HCT116 (cell line): ENCODE data around the gene COL28A1. TPM values are rescaled to one million over a fixed set of nuclear protein-coding genes. Genes with fewer than 3 reads are reported as not detected.

Experiments used
- ATAC-seq: fragments of 200-7000 bp; cut with Tn5 transposase; 2 replicates; pipeline ENCODE4 v1.9.1; 2020; ENCODE audit warnings: mild to moderate bottlenecking, moderate library complexity
- BruUV-seq: library from RNA; stranded (reverse); fragments of 400-500 nt; replicated peaks from 2 replicates; lab custom pipeline; 2021; lab: Mats Ljungman, UMichigan
- CTCF ChIA-PET: fragments of 300-600 bp; sonication (Branson Sonifier 250); formaldehyde crosslinking; loops from one replicate; lab custom pipeline; 2021; ENCODE audit warnings: antibody characterized with exemption; lab: Charles Lee
- POLR2A ChIA-PET: fragments of 300-600, 350-600 bp; sonication (Branson Sonifier 250); formaldehyde crosslinking; loops from one replicate; lab custom pipeline; 2021; ENCODE audit warnings: antibody characterized with exemption; lab: Charles Lee
- RAD21 ChIA-PET, 2 experiments: fragments of 300-600 bp; sonication (Branson Sonifier 250); formaldehyde crosslinking; loops; one replicate each; lab custom pipeline; 2023; ENCODE audit warnings: low total read pairs in 2 of 2; ENCODE audit not compliant: uncharacterized antibody in 2 of 2, unreplicated experiment in 2 of 2, low non-redundant PET in 1 of 2; lab: Charles Lee
- DNase-seq: peaks from one replicate; pipeline ENCODE4 v3.0.0-alpha.2; 2010; ENCODE audit warnings: low read depth, low spot score
- H2AFZ ChIP-seq: fragments of 200-600 bp; shearing (Covaris generic), sonication (generic); 2 replicates; pipeline ENCODE4 v1.6.1; 2017; ENCODE audit warnings: low read depth, mixed run types, mixed read lengths, antibody characterized with exemption, low read length; ENCODE audit not compliant: poor library complexity, severe bottlenecking
- H3K27ac ChIP-seq: 2 replicates; pipeline ENCODE4 v1.5.1; 2012; ENCODE audit warnings: low read depth, low read length
- H3K27me3 ChIP-seq: fragments of 200-600 bp; sonication (generic); 2 replicates; pipeline ENCODE4 v1.6.1; 2016; ENCODE audit warnings: mixed run types, low read length, mixed read lengths; ENCODE audit not compliant: insufficient read depth
- H3K36me3 ChIP-seq, 2 experiments: fragments of 200-500 bp in 1 of 2; fragments of 200-600 bp in 1 of 2; sonication (Bioruptor generic) in 1 of 2; sonication (generic) in 1 of 2; 2 replicates each; pipeline versions ENCODE4 v1.5.1 to v1.6.1; 2014 to 2016; ENCODE audit warnings: low read length in 2 of 2, inconsistent platforms in 1 of 2, mixed read lengths in 1 of 2, mixed run types in 1 of 2; ENCODE audit not compliant: insufficient read depth in 2 of 2, control insufficient read depth in 1 of 2
- H3K4me1 ChIP-seq, 2 experiments: fragments of 200-600 bp in 1 of 2; sonication (generic) in 1 of 2; 2 replicates each; pipeline versions ENCODE4 v1.5.1 to v1.6.1; 2012 to 2017; ENCODE audit warnings: low read length in 2 of 2, inconsistent platforms in 1 of 2, mild to moderate bottlenecking in 1 of 2, mixed read lengths in 1 of 2, mixed run types in 1 of 2, moderate library complexity in 1 of 2; ENCODE audit not compliant: insufficient read depth in 2 of 2, control insufficient read depth in 1 of 2
- H3K4me2 ChIP-seq: fragments of 200-600 bp; sonication (generic); 2 replicates; pipeline ENCODE4 v1.6.1; 2017; ENCODE audit warnings: mixed run types, low read length, mixed read lengths
- H3K4me3 ChIP-seq, 2 experiments: fragments of 200-600 bp in 1 of 2; sonication (generic) in 1 of 2; replicated peaks in 1 of 2; 2 replicates each; pipeline ENCODE4 v1.5.1; 2011 to 2016; ENCODE audit warnings: low read length in 2 of 2, control low read depth in 1 of 2, low read depth in 1 of 2, mild to moderate bottlenecking in 1 of 2, mixed read lengths in 1 of 2, mixed run types in 1 of 2
- H3K79me2 ChIP-seq: fragments of 200-600 bp; sonication (generic); 2 replicates; pipeline ENCODE4 v1.6.1; 2017; ENCODE audit warnings: mild to moderate bottlenecking, mixed run types, low read length, moderate library complexity, mixed read lengths; ENCODE audit not compliant: insufficient read depth
- H3K9ac ChIP-seq: fragments of 200-600 bp; sonication (generic); 2 replicates; pipeline ENCODE4 v1.6.1; 2016; ENCODE audit warnings: low read length, mixed read lengths
- H3K9me2 ChIP-seq: fragments of 200-600 bp; sonication (generic), shearing (Covaris generic); 2 replicates; pipeline ENCODE4 v1.6.1; 2017; ENCODE audit warnings: mixed run types, mild to moderate bottlenecking, moderate library complexity; ENCODE audit not compliant: insufficient read depth
- H3K9me3 ChIP-seq, 2 experiments: fragments of 200-500 bp in 1 of 2; fragments of 200-600 bp in 1 of 2; sonication (Bioruptor generic) in 1 of 2; sonication (generic) in 1 of 2; 2 replicates each; pipeline ENCODE4 v1.6.1; 2014 to 2017; ENCODE audit warnings: low read length in 2 of 2, mixed read lengths in 2 of 2, inconsistent platforms in 1 of 2, low read depth in 1 of 2, mild to moderate bottlenecking in 1 of 2, mixed run types in 1 of 2, moderate library complexity in 1 of 2; ENCODE audit not compliant: control insufficient read depth in 1 of 2, insufficient read depth in 1 of 2
- H4K20me1 ChIP-seq: fragments of 200-600 bp; sonication (generic), shearing (Covaris generic); 2 replicates; pipeline ENCODE4 v1.6.1; 2017; ENCODE audit warnings: mixed run types, mild to moderate bottlenecking, moderate library complexity; ENCODE audit not compliant: insufficient read depth
- CEBPB ChIP-seq: IDR thresholded peaks from 2 replicates; pipeline ENCODE4 v1.6.1; 2012; ENCODE audit warnings: low read depth
- EGR1 ChIP-seq: IDR thresholded peaks from 2 replicates; pipeline ENCODE4 v1.6.1; 2012; ENCODE audit warnings: low read depth
- ELF1 ChIP-seq: IDR thresholded peaks from 2 replicates; pipeline ENCODE4 v1.6.1; 2012; ENCODE audit warnings: low read depth, borderline replicate concordance
- EZH2 ChIP-seq: fragments of 200-600 bp; sonication (generic); IDR thresholded peaks from 2 replicates; pipeline ENCODE4 v1.6.1; 2017; ENCODE audit warnings: antibody characterized with exemption, mixed run types
- EZH2phosphoT487 ChIP-seq: fragments of 200-600 bp; IDR thresholded peaks from 2 replicates; pipeline ENCODE4 v1.6.1; 2018; ENCODE audit warnings: antibody characterized with exemption, borderline replicate concordance
- FOSL1 ChIP-seq: IDR thresholded peaks from 2 replicates; pipeline ENCODE4 v1.6.1; 2012; ENCODE audit warnings: low read depth
- POLR2AphosphoS5 ChIP-seq: IDR thresholded peaks from 2 replicates; pipeline ENCODE4 v1.6.1; 2011; ENCODE audit warnings: mild to moderate bottlenecking, low read depth, low read length, moderate library complexity
- SIN3A ChIP-seq: IDR thresholded peaks from 2 replicates; pipeline ENCODE4 v1.6.1; 2012; ENCODE audit warnings: low read depth
- TCF7L2 ChIP-seq: IDR thresholded peaks from 2 replicates; pipeline ENCODE4 v1.7.0; 2011; ENCODE audit warnings: borderline replicate concordance, inconsistent platforms; ENCODE audit not compliant: insufficient read depth, insufficient read length; ENCODE audit errors: extremely low read depth
- intact Hi-C: fragments of 100-400 bp; cut with micrococcal nuclease; formaldehyde crosslinking; loops from 2 replicates; pipeline ENCODE4 v1.10.0; 2022
- total RNA-seq: library from RNA; stranded (reverse); gene quantifications from one replicate; pipeline ENCODE4 v1.2.1, GENCODE V29; 2021; ENCODE audit not compliant: unreplicated experiment
- TF ChIP-seq, protein P1 (sequence below): IDR thresholded peaks from 2 replicates; pipeline ENCODE4 v1.6.1; 2012; ENCODE audit warnings: low read depth
- TF ChIP-seq, protein P2 (sequence below): IDR thresholded peaks from 2 replicates; pipeline ENCODE4 v1.6.1; 2011; ENCODE audit warnings: mild to moderate bottlenecking, low read length, moderate library complexity; ENCODE audit not compliant: insufficient replicate concordance; ENCODE audit errors: extremely low read depth

The COL28A1 gene
- total RNA-seq, 1 experiment from 2014 or later = 0.12 TPM

- BruUV-seq = no TSS peak
- no peak overlapping the region for H3K9ac ChIP-seq
- TF ChIP-seq EZH2 (no peak), EZH2phosphoT487 (no peak), FOSL1 (no peak), POLR2AphosphoS5 (no peak), TCF7L2 (no peak), EGR1 (no peak), ELF1 (no peak), CEBPB (no peak), SIN3A (no peak)
- TF ChIP-seq, protein P1, sequence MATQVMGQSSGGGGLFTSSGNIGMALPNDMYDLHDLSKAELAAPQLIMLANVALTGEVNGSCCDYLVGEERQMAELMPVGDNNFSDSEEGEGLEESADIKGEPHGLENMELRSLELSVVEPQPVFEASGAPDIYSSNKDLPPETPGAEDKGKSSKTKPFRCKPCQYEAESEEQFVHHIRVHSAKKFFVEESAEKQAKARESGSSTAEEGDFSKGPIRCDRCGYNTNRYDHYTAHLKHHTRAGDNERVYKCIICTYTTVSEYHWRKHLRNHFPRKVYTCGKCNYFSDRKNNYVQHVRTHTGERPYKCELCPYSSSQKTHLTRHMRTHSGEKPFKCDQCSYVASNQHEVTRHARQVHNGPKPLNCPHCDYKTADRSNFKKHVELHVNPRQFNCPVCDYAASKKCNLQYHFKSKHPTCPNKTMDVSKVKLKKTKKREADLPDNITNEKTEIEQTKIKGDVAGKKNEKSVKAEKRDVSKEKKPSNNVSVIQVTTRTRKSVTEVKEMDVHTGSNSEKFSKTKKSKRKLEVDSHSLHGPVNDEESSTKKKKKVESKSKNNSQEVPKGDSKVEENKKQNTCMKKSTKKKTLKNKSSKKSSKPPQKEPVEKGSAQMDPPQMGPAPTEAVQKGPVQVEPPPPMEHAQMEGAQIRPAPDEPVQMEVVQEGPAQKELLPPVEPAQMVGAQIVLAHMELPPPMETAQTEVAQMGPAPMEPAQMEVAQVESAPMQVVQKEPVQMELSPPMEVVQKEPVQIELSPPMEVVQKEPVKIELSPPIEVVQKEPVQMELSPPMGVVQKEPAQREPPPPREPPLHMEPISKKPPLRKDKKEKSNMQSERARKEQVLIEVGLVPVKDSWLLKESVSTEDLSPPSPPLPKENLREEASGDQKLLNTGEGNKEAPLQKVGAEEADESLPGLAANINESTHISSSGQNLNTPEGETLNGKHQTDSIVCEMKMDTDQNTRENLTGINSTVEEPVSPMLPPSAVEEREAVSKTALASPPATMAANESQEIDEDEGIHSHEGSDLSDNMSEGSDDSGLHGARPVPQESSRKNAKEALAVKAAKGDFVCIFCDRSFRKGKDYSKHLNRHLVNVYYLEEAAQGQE = no peak
- TF ChIP-seq, protein P2, sequence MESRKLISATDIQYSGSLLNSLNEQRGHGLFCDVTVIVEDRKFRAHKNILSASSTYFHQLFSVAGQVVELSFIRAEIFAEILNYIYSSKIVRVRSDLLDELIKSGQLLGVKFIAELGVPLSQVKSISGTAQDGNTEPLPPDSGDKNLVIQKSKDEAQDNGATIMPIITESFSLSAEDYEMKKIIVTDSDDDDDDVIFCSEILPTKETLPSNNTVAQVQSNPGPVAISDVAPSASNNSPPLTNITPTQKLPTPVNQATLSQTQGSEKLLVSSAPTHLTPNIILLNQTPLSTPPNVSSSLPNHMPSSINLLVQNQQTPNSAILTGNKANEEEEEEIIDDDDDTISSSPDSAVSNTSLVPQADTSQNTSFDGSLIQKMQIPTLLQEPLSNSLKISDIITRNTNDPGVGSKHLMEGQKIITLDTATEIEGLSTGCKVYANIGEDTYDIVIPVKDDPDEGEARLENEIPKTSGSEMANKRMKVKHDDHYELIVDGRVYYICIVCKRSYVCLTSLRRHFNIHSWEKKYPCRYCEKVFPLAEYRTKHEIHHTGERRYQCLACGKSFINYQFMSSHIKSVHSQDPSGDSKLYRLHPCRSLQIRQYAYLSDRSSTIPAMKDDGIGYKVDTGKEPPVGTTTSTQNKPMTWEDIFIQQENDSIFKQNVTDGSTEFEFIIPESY = no peak
- no peaks in the 10 kb centered on the region for H3K27me3 ChIP-seq
- H3K27ac ChIP-seq = no peak overlapping the region
- intact Hi-C loops = no loop called here
- no peak for DNase-seq
- no peaks in the 10 kb centered on the region for H3K36me3 ChIP-seq
- H3K9me2 ChIP-seq = no peaks in the 10 kb centered on the region
- no peak for ATAC-seq
- ChIA-PET CTCF (interaction anchor here (1.6 kb wide), 1 partner anchor 92 kb away, joined by 3 read pairs; no protein-coding TSS in a partner anchor), POLR2A (no interaction called here), RAD21 (no interaction called here)
- no peaks in the 10 kb centered on the region for H3K79me2 ChIP-seq
- no peak overlapping the region for H3K4me2 ChIP-seq
- no peaks in the 10 kb centered on the region for H3K9me3 ChIP-seq
- no peaks in the 10 kb centered on the region for H4K20me1 ChIP-seq
- H3K4me3 ChIP-seq = no peak overlapping the region
- peak overlapping the region; percentile 27 for H2AFZ ChIP-seq
- H3K4me1 ChIP-seq = no peaks in the 10 kb centered on the region
Measured at GRCh38 chr7:7516662-7517061, 19.0 kb downstream of the COL28A1 start.
